Stimulated activated CD8-positive, alpha-beta memory T cell treated with anti-CD3 and anti-CD28 coated beads, Interleukin-2, amount 100 ng/mL, for 48 hours (primary cell): Measurements from ENCODE around the gene GFPT2.

Experiments used
- DNase-seq, 2 donors: peaks; one replicate each; pipeline ENCODE4 v3.0.0-alpha.2; 2020; ENCODE audit warnings: low read depth in 2 of 2

GFPT2 gene

GRCh38 chr5:180350711-180351465, 2.2 kb downstream of the GFPT2 start:
- DNase-seq: no peak

GRCh38 chr5:180350296-180350695, 2.8 kb downstream of the GFPT2 start:
- no peak for DNase-seq

- no peak for DNase-seq
Observed at GRCh38 chr5:180349391-180349790, 3.7 kb downstream of the GFPT2 start.

GRCh38 chr5:180348336-180348735, 4.8 kb downstream of the GFPT2 start:
- no peak for DNase-seq

GRCh38 chr5:180347702-180348101, 5.4 kb downstream of the GFPT2 start:
- DNase-seq: no peak

- no peak for DNase-seq
Observed at GRCh38 chr5:180346358-180346757, 6.8 kb downstream of the GFPT2 start.

- no peak for DNase-seq
Observed at GRCh38 chr5:180345781-180346180, 7.4 kb downstream of the GFPT2 start.

GRCh38 chr5:180345186-180345585, 8.0 kb downstream of the GFPT2 start:
- no peak for DNase-seq

- no peak for DNase-seq
Observed at GRCh38 chr5:180344696-180344999, 8.5 kb downstream of the GFPT2 start.

- DNase-seq: no peak
Observed at GRCh38 chr5:180343831-180344695, 9.1 kb downstream of the GFPT2 start.

GRCh38 chr5:180343110-180343830, 9.9 kb downstream of the GFPT2 start:
- no peak for DNase-seq

- DNase-seq: no peak
Observed at GRCh38 chr5:180341595-180341994, 11.5 kb downstream of the GFPT2 start.

GRCh38 chr5:180340856-180341255, 12.3 kb downstream of the GFPT2 start:
- DNase-seq: no peak

GRCh38 chr5:180339583-180340183, 13.5 kb downstream of the GFPT2 start:
- no peak for DNase-seq

- DNase-seq: no peak
Observed at GRCh38 chr5:180338001-180338707, 15.0 kb downstream of the GFPT2 start.

- DNase-seq: no peak
Observed at GRCh38 chr5:180336234-180337020, 16.7 kb downstream of the GFPT2 start.

GRCh38 chr5:180335614-180336233, 17.4 kb downstream of the GFPT2 start:
- no peak for DNase-seq

GRCh38 chr5:180334751-180335613, 18.2 kb downstream of the GFPT2 start:
- no peak for DNase-seq

- DNase-seq: no peak
Observed at GRCh38 chr5:180334176-180334575, 19.0 kb downstream of the GFPT2 start.
